ENCODE results near the gene FAM20A.

GRCh38 chr17:68534695-68535088 lies 66.5 kb downstream of the FAM20A start:
- TF ChIP-seq, protein P1, sequence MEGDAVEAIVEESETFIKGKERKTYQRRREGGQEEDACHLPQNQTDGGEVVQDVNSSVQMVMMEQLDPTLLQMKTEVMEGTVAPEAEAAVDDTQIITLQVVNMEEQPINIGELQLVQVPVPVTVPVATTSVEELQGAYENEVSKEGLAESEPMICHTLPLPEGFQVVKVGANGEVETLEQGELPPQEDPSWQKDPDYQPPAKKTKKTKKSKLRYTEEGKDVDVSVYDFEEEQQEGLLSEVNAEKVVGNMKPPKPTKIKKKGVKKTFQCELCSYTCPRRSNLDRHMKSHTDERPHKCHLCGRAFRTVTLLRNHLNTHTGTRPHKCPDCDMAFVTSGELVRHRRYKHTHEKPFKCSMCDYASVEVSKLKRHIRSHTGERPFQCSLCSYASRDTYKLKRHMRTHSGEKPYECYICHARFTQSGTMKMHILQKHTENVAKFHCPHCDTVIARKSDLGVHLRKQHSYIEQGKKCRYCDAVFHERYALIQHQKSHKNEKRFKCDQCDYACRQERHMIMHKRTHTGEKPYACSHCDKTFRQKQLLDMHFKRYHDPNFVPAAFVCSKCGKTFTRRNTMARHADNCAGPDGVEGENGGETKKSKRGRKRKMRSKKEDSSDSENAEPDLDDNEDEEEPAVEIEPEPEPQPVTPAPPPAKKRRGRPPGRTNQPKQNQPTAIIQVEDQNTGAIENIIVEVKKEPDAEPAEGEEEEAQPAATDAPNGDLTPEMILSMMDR (IDR thresholded peaks at IDR 0.05; ENCODE audit: insufficient read depth, low read depth, low read length): no peak
- no peak for TF ChIP-seq EZH2 (IDR thresholded peaks at IDR 0.05; ENCODE audit: insufficient read depth, low read length)
